Stimulated activated CD4-positive, alpha-beta T cell treated with anti-CD3 and anti-CD28 coated beads, TNF-alpha, amount 100 ng/mL, for 4 hours (primary cell): Measurements from ENCODE around the gene BDH2.

Experiments used
- DNase-seq, 3 experiments: peaks; one replicate each; pipeline ENCODE4 v3.0.0-alpha.2; 2020; ENCODE audit warnings: low read depth in 3 of 3

The BDH2 gene

DNA sequence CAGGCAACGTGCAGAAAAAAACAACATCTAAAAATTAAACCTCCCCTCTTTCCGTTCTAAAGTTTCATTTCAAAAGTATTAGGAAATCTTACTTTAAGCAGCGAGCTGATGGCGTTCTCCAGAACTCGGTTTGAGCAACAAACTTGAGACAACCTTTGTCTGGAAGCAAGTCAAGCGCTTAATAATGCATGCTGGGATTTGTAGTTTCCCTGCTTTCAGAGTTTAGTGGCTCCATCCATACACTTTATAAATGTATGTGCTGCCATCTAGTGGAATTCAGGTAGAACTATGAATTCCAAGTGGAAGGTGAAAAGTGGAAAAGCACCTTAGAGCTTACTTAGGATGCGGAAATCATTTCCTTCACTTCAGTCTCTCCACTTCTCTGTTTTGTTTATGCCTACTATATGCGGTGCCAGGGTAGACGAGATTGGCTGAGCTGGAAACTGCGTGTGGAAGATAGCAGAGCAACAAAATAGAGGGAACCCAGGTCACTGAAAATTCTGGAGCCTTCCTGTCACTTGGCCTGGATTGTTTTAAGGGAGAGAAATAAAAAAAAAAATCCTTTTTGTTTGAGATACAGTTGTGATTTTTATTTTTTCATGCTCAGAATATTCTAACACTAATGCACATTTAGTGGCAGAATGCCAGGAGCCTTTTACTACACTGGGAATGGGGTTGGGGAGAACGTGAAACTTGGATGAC, at the start of gene BDH2:
TSS of gene BDH2 (minus strand) at position 144 of the 702 bp plus-strand sequence. CDS start 3,580 bp downstream, outside the sequence.
- DNase-seq, result peak in 1 of 3 experiments; percentile 8

GRCh38 chr4:103144926-103145325, 45.3 kb upstream of the BDH2 start:
- DNase-seq, result no peak

DNA sequence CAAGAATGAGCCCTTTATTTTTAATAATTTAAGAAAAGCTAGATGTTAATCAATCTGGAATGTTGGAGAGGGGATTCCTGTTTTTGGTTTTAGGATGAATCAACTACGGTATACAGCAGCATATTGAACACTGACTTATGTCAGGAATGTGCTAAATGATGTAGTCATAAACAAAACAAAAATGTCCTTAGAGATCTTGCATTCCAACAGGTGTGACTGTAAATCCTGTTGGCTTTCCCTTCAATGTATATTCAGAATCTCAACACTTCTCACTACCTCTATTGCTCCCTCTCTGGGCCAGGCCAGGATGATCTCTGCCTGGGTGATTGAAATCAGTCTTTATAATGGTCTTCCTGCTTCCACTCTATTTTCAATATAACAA, 37.8 kb upstream of the BDH2 start:
- no peak for DNase-seq

GRCh38 chr4:103136671-103137445, 37.2 kb upstream of the BDH2 start:
- no peak for DNase-seq

- no peak for DNase-seq
Observed at GRCh38 chr4:103129174-103129573, 29.5 kb upstream of the BDH2 start.

DNA sequence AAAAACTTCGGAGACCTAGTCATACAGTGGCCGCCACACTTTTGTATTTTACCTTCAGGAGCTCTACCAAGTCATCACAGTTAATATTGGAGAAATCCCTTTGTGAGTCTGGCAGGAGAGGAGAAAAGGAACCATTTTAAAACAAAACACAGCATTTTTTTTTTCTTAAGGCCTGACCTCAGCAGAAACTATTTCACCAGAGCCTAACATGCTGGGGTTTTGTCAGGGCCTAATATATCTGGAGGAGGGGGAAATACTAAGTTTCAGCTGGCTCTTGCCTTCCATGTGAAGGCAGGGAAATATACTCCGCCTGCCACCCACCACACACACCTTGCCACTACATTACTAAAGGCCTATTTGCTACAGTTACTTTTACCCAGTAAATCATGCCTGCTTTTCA, 26.5 kb upstream of the BDH2 start:
- no peak for DNase-seq

DNA sequence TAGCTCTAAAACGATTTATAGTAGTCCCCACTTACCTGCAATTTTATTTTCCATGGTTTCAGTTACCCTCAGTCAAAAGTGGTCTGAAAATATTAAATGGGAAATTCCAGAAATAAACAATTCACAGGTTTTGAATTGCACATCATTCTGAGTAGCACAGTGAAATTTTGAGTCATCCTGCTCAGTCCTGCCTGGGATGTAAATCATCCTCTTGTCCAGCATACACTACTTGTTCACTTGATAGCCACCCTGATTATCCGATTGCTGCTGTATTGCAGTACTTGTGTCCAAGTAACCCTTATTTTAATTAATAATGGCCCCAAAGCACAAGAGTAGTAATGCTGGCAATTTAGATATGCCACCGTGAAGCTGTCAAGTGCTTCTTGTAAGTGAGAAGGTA, 23.5 kb upstream of the BDH2 start:
- no peak for DNase-seq

DNA sequence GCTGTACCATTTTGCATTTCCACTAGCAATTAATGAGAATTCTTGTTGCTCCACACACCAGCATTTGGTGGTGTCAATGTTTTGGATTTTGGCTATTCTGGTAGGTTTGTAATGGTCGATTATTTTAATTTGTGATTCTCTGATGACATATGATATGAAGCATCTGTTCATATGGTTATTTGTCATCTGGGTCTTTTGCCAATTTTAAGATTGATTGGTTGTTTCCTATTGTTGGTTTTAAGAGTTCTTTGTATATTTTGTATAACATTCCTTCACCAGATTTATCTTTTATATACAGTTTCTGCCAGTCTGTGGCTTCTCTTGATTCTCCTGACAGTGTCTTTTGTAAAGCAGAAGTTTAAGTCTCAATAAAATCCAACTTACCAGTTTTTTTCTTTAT, 18.5 kb upstream of the BDH2 start:
- no peak for DNase-seq

GRCh38 chr4:103111598-103111997, 12.0 kb upstream of the BDH2 start:
- DNase-seq, result no peak

DNA sequence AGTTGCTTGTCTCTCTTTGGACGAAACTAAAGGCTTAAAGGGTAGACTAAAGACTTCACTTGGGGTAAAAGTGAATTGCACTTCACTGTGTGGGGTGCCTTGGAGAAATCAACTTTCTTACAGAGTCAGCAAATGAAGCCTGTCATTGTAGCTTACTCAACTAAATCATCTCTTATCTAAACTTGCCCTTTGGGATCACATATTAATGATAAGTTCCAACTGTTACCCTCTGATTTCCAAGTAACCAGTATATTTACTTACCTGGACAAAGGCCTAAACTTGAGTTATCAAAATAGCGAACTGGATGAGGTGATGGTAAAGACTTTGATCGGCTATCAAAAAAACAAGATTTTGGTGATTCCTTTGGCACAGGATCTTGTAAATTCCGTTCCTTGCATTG, 8.9 kb upstream of the BDH2 start:
- no peak for DNase-seq

DNA sequence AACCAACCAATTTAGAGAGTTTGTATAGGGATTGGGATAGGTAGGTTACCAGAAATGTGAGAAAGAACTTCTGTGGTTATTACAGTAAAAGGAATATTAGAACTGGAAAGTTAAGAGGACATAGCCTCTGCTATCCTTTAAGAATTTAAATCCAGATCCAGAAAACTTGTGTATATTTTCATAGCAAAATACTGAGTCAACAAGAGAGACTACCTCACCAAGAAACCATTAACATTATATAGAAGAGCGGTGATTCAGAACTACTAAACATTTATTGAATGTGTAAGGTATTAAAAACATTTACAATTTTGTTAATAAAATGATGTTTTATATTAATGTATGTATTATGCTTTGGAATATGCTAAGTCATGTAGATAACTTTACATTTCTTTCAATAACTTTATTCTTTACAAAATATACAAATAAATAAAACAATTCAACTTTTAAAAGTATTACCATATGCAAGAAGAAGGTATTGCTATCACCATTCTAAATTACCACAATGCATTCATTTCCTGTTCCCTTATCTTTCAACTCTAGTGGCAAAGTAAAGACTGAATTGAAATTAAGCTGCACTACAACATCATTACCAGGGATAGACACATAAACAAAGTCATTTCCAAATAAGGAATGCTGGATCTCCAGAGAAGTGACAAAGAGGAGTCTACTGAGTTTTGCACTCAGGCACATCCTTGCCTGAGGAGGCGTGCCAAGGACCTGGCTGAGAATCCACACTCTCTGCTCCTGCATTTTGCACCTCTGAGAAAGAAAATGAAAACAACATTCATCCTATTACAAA, 6.1 kb upstream of the BDH2 start:
- DNase-seq, result no peak

GRCh38 chr4:103104886-103105285, 5.3 kb upstream of the BDH2 start:
- no peak for DNase-seq

- no peak for DNase-seq
Observed at GRCh38 chr4:103100691-103101090, 1.1 kb upstream of the BDH2 start.

DNA sequence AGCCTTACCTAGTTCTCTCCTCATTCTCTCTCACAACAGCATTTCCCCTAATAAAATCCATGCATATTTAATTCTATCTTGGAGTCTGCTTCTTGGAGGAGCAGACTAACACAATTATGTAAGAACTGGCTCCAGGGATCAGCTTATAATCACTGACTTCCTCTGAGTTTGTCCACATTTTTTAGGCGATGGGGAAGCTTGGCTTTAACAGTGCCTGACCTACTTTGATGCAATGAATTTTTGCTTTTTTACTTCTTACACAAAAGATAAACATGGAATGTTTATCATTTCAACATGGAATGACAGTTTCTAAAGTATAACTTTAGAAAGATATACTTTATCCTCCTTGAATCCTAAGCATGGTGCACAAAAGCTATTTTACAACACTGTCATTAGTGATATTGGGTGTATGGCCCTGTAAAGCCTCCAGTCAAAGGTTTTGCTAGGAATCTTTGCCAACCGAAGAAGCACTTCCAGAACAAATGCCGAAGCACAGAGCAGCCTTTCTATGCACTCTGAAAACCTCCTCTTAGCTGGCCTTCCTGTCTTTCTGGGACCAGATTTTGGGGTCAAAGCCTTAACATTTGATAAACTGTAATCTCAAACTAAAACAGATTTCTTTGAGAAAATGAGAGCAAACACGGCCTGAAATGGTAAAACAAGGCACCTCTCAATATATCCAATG, 736 bp downstream of the BDH2 start:
- DNase-seq, result no peak

- no peak for DNase-seq
Observed at GRCh38 chr4:103098341-103098740, 1.3 kb downstream of the BDH2 start.

- DNase-seq, result no peak
Observed at GRCh38 chr4:103097112-103097511, 2.5 kb downstream of the BDH2 start.

DNA sequence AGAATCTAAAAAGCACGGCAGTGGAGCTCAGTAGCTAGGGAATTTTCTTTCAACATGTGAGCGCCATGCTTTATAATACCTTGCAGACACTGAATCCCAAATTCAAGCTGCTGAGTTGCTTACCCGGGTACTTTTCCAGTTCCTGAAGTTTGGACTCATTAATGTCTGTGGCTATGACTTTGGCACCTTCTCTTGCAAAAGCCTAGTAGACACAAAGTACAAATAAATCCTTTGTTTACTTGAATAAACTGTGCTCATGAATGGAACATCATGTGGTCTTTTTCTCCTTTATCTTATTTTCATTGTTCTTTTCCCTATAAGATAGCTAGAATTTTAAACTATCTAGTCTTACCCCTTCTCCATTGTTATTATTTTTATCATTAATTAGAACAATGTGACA, 4.6 kb downstream of the BDH2 start:
- no peak for DNase-seq

DNA sequence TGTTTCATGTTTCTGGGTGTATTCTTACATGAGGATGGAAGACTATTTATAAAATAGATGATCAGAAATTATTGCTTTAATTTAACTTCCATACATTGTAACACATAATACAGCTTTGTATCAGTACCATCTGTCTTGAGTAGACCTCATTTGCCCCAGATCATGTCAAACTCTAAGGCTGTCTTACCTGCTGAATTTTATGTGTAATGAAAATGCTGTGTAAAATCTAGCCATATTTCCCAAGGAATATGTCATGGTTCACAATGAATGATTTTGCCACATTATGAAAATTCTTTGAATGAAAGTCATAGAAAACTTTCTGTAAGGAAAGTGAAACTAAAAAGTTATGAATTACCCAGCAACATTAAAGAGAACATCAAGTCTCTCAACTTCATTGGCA, 7.4 kb downstream of the BDH2 start:
- DNase-seq, result no peak

- peak in 1 of 3 experiments; percentile 21 for DNase-seq
Observed at GRCh38 chr4:103091601-103092223, 7.9 kb downstream of the BDH2 start.

GRCh38 chr4:103089481-103089880, 10.2 kb downstream of the BDH2 start:
- no peak for DNase-seq

GRCh38 chr4:103086551-103086950, 13.1 kb downstream of the BDH2 start:
- DNase-seq, result no peak
